ENCODE data around the gene WWOX. TPM values are rescaled to one million over a fixed set of nuclear protein-coding genes. Genes with fewer than 3 reads are reported as not detected.

WWOX gene
- total RNA-seq, 4 donors from 2014 or later: 21.4 to 55.6 (median 33.2) TPM

DNA sequence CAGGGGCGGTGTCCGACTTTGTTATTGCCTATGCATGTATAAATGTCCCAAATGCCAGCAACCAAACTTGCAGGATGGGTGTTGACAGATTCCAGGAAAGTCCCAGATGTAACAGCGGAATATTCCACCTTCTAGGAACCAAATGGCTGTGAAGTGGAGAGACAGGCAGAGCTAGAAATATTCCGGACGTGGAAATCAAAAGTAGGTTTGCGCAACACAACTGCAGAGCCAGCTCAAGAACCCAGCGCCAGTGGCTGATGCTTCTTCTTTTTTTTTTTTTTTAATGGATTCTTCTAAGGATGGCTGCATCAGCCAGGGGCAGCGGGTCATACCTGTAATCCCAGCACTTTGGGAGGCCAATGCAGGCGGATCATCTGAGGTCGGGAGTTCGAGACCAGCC, 899.4 kb downstream of the WWOX start:
- DNase-seq (ENCODE audit: low spot score) (no peak), ATAC-seq (ENCODE audit: low FRiP score) (no peak)
- TF ChIP-seq, protein P1, sequence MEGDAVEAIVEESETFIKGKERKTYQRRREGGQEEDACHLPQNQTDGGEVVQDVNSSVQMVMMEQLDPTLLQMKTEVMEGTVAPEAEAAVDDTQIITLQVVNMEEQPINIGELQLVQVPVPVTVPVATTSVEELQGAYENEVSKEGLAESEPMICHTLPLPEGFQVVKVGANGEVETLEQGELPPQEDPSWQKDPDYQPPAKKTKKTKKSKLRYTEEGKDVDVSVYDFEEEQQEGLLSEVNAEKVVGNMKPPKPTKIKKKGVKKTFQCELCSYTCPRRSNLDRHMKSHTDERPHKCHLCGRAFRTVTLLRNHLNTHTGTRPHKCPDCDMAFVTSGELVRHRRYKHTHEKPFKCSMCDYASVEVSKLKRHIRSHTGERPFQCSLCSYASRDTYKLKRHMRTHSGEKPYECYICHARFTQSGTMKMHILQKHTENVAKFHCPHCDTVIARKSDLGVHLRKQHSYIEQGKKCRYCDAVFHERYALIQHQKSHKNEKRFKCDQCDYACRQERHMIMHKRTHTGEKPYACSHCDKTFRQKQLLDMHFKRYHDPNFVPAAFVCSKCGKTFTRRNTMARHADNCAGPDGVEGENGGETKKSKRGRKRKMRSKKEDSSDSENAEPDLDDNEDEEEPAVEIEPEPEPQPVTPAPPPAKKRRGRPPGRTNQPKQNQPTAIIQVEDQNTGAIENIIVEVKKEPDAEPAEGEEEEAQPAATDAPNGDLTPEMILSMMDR (IDR thresholded peaks at IDR 0.05): no peak

DNA sequence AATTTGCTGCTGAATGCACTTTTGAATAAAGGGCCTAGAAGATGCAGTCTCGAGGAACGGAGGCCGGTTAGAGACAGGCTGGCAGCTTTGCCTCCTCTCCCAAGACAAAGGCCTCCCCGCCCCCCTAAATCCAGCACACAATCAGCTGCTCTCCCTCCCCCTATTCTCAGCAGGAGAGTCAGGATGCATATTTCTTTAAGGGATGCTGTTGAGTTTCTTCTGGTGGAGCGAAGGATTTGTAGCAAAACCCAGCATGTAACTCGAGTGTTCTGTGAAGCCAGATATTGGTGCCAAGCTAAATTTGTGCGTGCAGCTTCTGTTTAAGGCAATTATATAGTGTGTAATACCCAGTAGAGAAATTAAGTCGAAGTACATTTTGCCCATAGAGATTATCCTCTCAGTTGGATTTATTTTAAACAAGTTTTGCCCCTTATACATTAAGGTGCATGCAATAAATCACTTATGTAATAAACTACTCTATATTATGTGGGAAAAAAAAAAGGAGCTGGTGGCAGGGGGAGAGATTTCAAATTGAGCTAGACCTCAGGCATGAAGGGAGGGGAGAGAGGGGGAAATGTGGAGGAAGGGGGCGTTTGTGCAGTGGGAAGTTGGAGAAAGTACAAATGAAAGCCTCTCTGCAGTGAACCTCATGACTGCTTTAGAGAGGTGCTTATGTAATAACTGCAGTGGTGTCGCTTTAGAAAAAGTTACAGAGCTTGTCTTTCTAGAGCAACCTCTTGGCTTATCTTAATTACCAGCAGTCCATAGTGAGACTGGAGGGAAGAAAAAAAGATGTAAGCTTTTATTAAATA, 901.9 kb downstream of the WWOX start:
- DNase-seq (ENCODE audit: low spot score) (no peak), ATAC-seq (ENCODE audit: low FRiP score) (no peak)
- TF ChIP-seq, protein P1 (IDR thresholded peaks at IDR 0.05): no peak

DNA sequence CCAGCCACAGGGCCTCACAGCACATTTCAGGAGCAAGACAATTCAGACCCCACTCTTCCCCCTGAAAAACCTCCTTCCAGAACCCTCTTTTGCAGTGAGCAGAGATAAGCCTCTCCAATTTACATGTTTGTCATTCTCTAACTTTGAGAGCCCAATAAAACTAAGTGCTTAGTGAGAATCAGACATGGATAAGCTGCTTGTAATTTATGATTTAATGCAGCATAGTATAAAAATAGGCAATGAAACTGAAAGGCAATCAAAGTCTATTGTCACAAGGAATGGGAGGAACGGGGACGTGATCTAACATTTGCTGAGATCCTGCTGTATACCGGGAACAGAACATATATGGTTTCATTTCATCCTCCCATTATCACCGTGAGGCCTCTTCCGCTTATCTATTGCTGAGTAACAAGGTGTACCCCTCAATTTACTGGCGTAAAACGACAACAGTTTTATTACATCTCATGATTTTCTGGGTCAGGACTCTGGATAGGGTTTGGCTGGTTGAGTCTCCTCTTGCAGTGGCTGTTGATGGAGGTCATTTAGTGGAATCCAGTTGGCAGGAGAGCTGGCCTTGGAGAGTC, 903.7 kb downstream of the WWOX start:
- DNase-seq (ENCODE audit: low spot score) (no peak), ATAC-seq (ENCODE audit: low FRiP score) (no peak)
- TF ChIP-seq, protein P1 (IDR thresholded peaks at IDR 0.05): no peak

DNA sequence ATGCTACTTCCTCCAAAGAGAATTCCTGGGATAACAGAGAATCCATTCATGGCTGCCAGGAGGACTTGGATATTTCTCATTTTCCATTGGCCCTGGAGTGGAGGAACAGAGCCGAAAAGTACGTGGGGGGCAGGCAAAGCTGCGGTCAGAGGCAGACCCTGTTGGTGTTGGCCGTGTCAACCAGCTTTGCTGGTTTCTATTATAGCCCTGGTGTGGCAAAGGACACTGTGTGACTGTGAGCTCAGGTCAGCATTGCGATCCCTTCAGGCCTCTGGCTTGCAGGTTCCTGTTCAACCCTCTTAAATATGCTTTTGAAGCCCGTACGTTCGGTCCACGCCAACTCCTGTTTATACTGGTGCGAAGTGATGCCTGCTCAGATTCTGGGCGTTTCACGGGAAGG, 904.9 kb downstream of the WWOX start:
- TF ChIP-seq, protein P1 (IDR thresholded peaks at IDR 0.05): no peak
- ATAC-seq (ENCODE audit: low FRiP score) (no peak), DNase-seq (ENCODE audit: low spot score) (no peak)

DNA sequence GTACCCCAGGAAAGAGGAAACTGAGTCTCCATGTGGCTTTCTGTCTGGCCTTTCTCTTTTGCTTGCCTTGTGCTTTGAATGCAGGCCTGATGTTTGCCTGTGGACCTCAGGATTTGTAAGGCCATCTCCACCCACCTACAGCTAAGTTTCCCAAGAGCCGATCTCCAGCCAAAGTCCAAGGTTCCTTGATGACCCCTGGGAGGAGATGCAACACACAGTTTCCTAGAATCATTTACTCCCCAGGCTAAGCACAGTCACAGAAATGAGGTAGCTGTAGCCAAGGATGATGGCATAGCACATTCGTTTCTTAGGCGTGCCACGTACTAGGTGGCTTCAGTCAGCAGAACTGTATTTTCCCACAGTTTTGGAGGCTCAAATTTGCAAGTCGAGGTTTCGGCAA, 905.6 kb downstream of the WWOX start:
- DNase-seq (ENCODE audit: low spot score): no peak
- TF ChIP-seq, protein P1 (IDR thresholded peaks at IDR 0.05): no peak
- ATAC-seq (ENCODE audit: low FRiP score): no peak

DNA sequence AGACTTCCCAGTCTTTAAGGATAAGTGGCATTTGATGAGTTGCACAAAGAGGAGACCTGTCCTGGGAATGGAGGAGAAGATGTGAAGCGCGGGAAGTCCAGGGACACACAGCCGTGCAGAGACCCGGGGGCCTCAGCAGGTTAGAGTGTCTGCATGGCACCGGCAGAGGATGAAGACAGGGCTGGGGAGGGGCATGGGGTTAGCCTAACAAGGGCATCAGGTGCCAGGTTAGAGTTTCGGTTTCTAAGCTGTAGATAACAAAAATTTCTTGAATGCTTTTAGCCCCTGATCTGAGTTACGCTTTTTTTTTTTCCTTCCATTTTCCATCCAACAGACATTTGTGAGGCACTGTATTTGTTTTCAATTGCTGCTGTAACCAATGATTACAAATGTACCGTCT, 906.8 kb downstream of the WWOX start:
- TF ChIP-seq, protein P1 (IDR thresholded peaks at IDR 0.05): no peak
- ATAC-seq (ENCODE audit: low FRiP score) (no peak), DNase-seq (ENCODE audit: low spot score) (no peak)

DNA sequence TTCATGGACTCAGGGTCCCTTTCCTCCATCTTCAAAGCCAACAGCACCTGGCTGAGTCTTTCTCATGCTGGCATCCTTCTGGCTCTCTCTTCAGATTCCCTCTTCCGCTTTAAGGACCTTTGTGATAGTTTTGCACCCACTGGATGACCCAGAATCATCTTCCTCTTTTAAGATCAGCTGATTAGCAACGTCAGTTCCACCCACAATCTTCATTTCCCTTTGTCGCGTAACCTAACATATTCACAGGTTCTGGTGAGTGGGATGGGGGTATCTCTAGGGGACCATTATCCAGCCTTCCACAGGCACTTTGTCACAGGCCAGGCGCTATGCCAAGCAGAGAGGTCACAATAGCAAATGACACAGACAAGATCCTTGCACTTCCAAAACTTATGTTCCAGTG, 907.3 kb downstream of the WWOX start:
- ATAC-seq (ENCODE audit: low FRiP score) (no peak), DNase-seq (ENCODE audit: low spot score) (no peak)
- TF ChIP-seq, protein P1 (IDR thresholded peaks at IDR 0.05): no peak
